AG20443 (cell line): ENCODE data around the gene PDGFRB.
A peak's percentile ranks its signal among the peaks of the same experiment; 100 is the strongest.

ENCODE experiments used
- DNase-seq: peaks from one replicate; pipeline ENCODE4 v3.0.0; 2012; ENCODE audit warnings: low spot score, mixed read lengths

PDGFRB gene

GRCh38 chr5:150082374-150082773, 73.3 kb downstream of the PDGFRB start:
- DNase-seq = peak; percentile 6

- peak; percentile 24 for DNase-seq
Observed at GRCh38 chr5:150081541-150082283, 73.9 kb downstream of the PDGFRB start.

GRCh38 chr5:150080696-150081435, 74.8 kb downstream of the PDGFRB start:
- DNase-seq = peak; percentile 8

- DNase-seq = peak; percentile 6
Observed at GRCh38 chr5:150079909-150080461, 75.7 kb downstream of the PDGFRB start.

GRCh38 chr5:150078802-150079689, 76.6 kb downstream of the PDGFRB start:
- DNase-seq = peak; percentile 25

- DNase-seq = peak; percentile 7
Observed at GRCh38 chr5:150077996-150078801, 77.4 kb downstream of the PDGFRB start.

GRCh38 chr5:150077060-150077459, 78.6 kb downstream of the PDGFRB start:
- DNase-seq = peak; percentile 5

GRCh38 chr5:150075806-150076205, 79.8 kb downstream of the PDGFRB start:
- DNase-seq = peak; percentile 7

- DNase-seq = peak; percentile 2
Observed at GRCh38 chr5:150075233-150075632, 80.4 kb downstream of the PDGFRB start.

GRCh38 chr5:150073677-150074076, 82.0 kb downstream of the PDGFRB start:
- no peak for DNase-seq

- DNase-seq = no peak
Observed at GRCh38 chr5:150073086-150073625, 82.5 kb downstream of the PDGFRB start.

- no peak for DNase-seq
Observed at GRCh38 chr5:150070821-150071220, 84.8 kb downstream of the PDGFRB start.

- no peak for DNase-seq
Observed at GRCh38 chr5:150069672-150070627, 85.7 kb downstream of the PDGFRB start.

- DNase-seq = no peak
Observed at GRCh38 chr5:150068961-150069645, 86.5 kb downstream of the PDGFRB start.

- DNase-seq = no peak
Observed at GRCh38 chr5:150068472-150068871, 87.2 kb downstream of the PDGFRB start.

- DNase-seq = no peak
Observed at GRCh38 chr5:150068071-150068470, 87.6 kb downstream of the PDGFRB start.

- DNase-seq = no peak
Observed at GRCh38 chr5:150067405-150067960, 88.2 kb downstream of the PDGFRB start.

- DNase-seq = peak; percentile 83
Observed at GRCh38 chr5:150066901-150067396, 88.7 kb downstream of the PDGFRB start.

- DNase-seq = no peak
Observed at GRCh38 chr5:150066436-150066835, 89.2 kb downstream of the PDGFRB start.
